ENCODE data around the gene TAS1R3. TPM values are rescaled to one million over a fixed set of nuclear protein-coding genes. Genes with fewer than 3 reads are reported as not detected.
A peak's percentile ranks its signal among the peaks of the same experiment; 100 is the strongest.

TAS1R3 gene
- total RNA-seq, 1 experiment from 2014 or later: 0.22 TPM

DNA sequence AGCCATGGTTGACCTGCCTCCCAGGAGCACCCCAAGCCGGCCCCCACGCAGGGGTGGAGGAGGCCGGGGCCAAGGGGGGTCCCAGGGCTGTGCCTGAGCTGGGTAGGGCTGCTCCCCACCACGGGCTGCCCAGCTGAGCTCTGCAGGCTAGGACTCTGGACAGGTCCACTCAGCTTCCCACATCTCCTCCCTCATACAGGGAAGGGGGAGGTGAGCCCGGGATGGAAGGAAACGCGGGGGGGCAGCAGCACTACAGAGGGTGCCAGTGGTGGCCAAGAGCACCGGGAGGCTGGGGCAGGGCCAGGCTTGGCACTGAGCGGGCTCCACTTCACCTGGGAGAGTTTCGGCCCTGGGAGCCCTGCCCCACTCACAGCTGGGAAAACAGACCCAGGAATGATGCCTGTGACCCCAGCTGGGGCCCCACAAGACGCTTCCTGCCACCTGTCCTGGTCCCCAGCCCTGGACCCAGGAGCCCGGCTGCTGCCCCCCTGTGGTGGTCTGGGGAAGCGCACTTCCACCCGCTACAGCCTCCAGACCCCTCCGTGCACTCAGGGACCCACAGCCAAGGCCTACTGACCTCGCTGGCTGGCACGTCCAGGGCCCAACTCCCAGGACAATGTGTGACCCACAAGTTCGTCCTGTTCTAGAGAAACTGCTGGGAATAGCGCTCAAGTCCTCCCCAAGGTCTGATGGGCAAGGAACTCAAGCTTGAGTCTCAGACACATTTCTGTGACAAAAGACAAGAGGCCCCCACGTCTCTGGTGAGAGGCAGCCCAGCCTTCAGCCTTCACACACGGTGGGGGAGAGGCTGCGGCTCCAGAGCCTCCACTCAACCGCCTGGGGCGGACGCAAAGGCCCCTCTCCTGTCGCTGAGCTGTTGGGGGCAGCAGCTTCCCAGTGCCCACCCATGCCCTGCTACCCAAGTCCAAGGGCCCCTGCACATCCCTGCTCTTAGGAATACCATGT, 40.9 kb downstream of the TAS1R3 start:
- Mint-ChIP-seq H3K27ac (no peak overlapping the region), H3K27me3 (ENCODE audit: low read depth) (peaks cover 10% of the 10 kb centered on the region; the same call in 1 of the 2 replicates), H3K4me1 (peaks cover 3% of the 10 kb centered on the region; the same call in 1 of the 2 replicates), H3K4me3 (peak overlapping the region; percentile 82), H3K9me3 (no peaks in the 10 kb centered on the region), H3K36me3 (peaks cover 8% of the 10 kb centered on the region; the same call in 1 of the 2 replicates)
- peak; percentile 92 for DNase-seq (ENCODE audit: low spot score)
- ChIA-PET CTCF (interaction anchor here (0.5 to 2.2 kb wide), 16 partner anchors 10 to 167 kb away, joined by 3 to 12 read pairs (median 4); partner anchors contain the start of genes CCNL2 and MXRA8), POLR2A (interaction anchor here (0.6 to 1.4 kb wide), 6 partner anchors 14 to 71 kb away, joined by 3 to 4 read pairs (median 3); partner anchors contain the start of gene CCNL2)
- TF ChIP-seq, protein P1, sequence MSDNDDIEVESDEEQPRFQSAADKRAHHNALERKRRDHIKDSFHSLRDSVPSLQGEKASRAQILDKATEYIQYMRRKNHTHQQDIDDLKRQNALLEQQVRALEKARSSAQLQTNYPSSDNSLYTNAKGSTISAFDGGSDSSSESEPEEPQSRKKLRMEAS (CRISPR knock-in tag; IDR thresholded peaks at IDR 0.05): 0 out of 2 replicates have a peak, but pooled peaks have one; percentile 20
- TF ChIP-seq CREB1 (CRISPR knock-in tag; IDR thresholded peaks at IDR 0.05): no peak
- TF ChIP-seq, protein P2, sequence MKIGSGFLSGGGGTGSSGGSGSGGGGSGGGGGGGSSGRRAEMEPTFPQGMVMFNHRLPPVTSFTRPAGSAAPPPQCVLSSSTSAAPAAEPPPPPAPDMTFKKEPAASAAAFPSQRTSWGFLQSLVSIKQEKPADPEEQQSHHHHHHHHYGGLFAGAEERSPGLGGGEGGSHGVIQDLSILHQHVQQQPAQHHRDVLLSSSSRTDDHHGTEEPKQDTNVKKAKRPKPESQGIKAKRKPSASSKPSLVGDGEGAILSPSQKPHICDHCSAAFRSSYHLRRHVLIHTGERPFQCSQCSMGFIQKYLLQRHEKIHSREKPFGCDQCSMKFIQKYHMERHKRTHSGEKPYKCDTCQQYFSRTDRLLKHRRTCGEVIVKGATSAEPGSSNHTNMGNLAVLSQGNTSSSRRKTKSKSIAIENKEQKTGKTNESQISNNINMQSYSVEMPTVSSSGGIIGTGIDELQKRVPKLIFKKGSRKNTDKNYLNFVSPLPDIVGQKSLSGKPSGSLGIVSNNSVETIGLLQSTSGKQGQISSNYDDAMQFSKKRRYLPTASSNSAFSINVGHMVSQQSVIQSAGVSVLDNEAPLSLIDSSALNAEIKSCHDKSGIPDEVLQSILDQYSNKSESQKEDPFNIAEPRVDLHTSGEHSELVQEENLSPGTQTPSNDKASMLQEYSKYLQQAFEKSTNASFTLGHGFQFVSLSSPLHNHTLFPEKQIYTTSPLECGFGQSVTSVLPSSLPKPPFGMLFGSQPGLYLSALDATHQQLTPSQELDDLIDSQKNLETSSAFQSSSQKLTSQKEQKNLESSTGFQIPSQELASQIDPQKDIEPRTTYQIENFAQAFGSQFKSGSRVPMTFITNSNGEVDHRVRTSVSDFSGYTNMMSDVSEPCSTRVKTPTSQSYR (CRISPR knock-in tag; IDR thresholded peaks at IDR 0.05): no peak
- TF ChIP-seq, protein P3, sequence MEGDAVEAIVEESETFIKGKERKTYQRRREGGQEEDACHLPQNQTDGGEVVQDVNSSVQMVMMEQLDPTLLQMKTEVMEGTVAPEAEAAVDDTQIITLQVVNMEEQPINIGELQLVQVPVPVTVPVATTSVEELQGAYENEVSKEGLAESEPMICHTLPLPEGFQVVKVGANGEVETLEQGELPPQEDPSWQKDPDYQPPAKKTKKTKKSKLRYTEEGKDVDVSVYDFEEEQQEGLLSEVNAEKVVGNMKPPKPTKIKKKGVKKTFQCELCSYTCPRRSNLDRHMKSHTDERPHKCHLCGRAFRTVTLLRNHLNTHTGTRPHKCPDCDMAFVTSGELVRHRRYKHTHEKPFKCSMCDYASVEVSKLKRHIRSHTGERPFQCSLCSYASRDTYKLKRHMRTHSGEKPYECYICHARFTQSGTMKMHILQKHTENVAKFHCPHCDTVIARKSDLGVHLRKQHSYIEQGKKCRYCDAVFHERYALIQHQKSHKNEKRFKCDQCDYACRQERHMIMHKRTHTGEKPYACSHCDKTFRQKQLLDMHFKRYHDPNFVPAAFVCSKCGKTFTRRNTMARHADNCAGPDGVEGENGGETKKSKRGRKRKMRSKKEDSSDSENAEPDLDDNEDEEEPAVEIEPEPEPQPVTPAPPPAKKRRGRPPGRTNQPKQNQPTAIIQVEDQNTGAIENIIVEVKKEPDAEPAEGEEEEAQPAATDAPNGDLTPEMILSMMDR (IDR thresholded peaks at IDR 0.05): peak; percentile 90
- no peak for TF ChIP-seq IRF1 (CRISPR knock-in tag; IDR thresholded peaks at IDR 0.05)
- TF ChIP-seq, protein P4, sequence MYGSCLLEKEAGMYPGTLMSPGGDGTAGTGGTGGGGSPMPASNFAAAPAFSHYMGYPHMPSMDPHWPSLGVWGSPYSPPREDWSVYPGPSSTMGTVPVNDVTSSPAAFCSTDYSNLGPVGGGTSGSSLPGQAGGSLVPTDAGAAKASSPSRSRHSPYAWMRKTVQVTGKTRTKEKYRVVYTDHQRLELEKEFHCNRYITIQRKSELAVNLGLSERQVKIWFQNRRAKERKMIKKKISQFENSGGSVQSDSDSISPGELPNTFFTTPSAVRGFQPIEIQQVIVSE (CRISPR knock-in tag; IDR thresholded peaks at IDR 0.05; ENCODE audit: borderline replicate concordance): no peak
- no peak for TF ChIP-seq ZNF416 (CRISPR knock-in tag; IDR thresholded peaks at IDR 0.05)
- peak; percentile 32; the same call in 1 of the 2 replicates for TF ChIP-seq EMX1 (CRISPR knock-in tag; IDR thresholded peaks at IDR 0.05)
- no peak for TF ChIP-seq IRF2 (CRISPR knock-in tag; IDR thresholded peaks at IDR 0.05; ENCODE audit: borderline replicate concordance, low read depth)
- TF ChIP-seq ZNF532 (CRISPR knock-in tag; IDR thresholded peaks at IDR 0.05; ENCODE audit: borderline replicate concordance): no peak
- TF ChIP-seq TEAD1 (CRISPR knock-in tag; IDR thresholded peaks at IDR 0.05): no peak
- TF ChIP-seq, protein P5, sequence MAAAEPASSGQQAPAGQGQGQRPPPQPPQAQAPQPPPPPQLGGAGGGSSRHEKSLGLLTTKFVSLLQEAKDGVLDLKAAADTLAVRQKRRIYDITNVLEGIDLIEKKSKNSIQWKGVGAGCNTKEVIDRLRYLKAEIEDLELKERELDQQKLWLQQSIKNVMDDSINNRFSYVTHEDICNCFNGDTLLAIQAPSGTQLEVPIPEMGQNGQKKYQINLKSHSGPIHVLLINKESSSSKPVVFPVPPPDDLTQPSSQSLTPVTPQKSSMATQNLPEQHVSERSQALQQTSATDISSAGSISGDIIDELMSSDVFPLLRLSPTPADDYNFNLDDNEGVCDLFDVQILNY (CRISPR knock-in tag; IDR thresholded peaks at IDR 0.05): no peak
- peak; percentile 54 for ATAC-seq

All from WTC11 (cell line).